KOPT-K1 (cell line): ENCODE results near the gene CAMK1D.

Source experiments
- H3K27ac ChIP-seq: fragments of 200-600 bp; sonication (generic); 2 replicates; pipeline ENCODE4 v1.5.1; 2016; ENCODE audit warnings: antibody characterized with exemption, mild to moderate bottlenecking, low read depth, low read length; ENCODE audit not compliant: poor library complexity, severe bottlenecking
- H3K36me3 ChIP-seq: fragments of 200-600 bp; sonication (generic); 2 replicates; pipeline ENCODE4 v1.5.1; 2017; ENCODE audit warnings: antibody characterized with exemption, mild to moderate bottlenecking, low read length, moderate library complexity; ENCODE audit not compliant: insufficient read depth
- H3K9me3 ChIP-seq: fragments of 200-600 bp; sonication (generic); 2 replicates; pipeline ENCODE4 v1.5.1; 2017; ENCODE audit warnings: antibody characterized with exemption, low read length, mild to moderate bottlenecking; ENCODE audit not compliant: insufficient read depth, poor library complexity, severe bottlenecking

Gene CAMK1D

DNA sequence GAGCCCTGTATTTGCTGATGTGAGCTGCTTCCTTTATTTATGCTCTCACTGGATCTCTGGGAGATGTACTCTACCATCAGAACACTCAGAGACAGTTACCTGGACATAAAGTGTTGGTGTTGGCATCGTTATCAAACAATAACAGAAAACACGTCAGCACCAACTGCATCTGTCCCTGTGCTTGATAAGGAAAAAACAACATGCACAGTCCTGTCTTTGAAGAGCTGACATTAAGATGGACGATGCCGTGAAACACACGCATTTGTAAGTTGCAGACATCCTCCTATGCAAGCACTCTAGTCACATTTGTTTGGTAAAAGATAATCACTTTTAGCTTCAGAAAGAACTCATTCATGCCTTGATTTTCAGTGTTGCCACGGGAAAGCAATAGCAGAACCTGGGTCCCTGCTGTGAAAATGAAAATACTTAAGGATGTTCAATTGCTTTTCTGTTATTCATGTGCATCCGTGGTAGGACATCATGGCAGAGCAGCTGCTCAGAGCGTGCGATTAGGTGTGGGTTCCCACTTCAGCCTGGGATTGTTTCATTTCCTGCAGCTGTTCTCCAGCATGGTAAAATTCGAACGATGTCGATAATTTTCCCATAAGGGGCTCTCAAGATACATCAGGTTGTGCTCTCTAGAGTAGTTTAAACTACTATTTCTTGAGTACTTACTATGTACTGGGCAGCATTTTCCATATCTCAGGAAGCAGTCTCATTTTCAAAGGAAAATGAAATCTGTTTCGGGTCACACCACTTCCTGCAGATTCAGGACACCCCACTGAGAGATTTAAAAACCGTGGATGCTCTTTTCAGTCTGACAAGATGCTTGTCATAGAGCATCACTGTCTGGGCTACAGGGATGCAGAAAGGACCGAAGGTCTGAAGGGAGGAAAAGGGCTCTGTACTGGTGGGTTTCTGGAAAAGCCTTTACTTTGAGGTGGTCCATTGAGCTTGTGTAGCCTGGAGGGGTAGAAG is 248.7 kb downstream of the CAMK1D start:
- Histone ChIP-seq H3K36me3 (no peaks in the 10 kb centered on the region), H3K27ac (peak overlapping the region; percentile 81)

DNA sequence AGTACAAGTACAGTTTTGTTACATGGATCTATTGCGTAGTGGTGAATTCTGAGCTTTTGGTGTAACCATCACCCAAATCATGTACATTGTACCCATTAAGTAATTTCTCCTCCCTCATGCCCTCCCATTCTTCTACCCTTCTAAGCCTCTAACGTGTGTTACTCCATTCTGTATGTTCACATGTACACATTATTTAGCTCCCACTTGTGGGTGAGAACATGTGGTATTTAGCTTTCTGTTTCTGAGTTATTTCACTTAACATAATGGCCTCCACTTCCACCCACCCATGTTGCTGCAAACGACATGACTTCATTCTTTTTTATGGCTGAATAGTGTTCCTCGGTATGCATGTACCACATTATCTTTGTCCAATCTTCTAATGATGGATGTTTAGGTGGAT is 251.3 kb downstream of the CAMK1D start:
- peaks cover 8% of the 10 kb centered on the region for H3K9me3 ChIP-seq
- H3K27ac ChIP-seq: no peak overlapping the region
- no peaks in the 10 kb centered on the region for H3K36me3 ChIP-seq

More for the DNA sequence above, 248.7 kb downstream of the CAMK1D start:
- H3K9me3 ChIP-seq: peaks cover 13% of the 10 kb centered on the region

DNA sequence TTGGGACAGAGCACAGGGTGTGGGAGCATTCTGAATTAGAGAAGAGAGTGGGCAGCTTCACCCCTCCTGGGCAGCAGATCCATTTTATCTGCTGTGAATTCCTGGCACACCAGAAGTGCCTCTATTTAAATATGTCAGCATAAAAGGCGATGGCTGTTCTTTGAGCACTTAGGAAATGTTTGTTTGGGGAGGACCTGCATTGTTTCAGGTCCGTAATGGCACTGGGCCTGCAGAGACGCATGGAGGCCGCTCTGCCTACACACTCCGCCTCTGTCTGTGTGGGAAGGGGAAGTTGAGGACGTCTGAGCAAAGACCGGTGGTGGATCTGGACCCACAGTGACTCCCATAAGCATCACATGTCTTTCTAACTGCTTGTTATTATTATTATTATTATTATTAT is 253.2 kb downstream of the CAMK1D start:
- peak overlapping the region; percentile 29 for H3K27ac ChIP-seq
- H3K36me3 ChIP-seq: no peaks in the 10 kb centered on the region
- H3K9me3 ChIP-seq: no peaks in the 10 kb centered on the region

DNA sequence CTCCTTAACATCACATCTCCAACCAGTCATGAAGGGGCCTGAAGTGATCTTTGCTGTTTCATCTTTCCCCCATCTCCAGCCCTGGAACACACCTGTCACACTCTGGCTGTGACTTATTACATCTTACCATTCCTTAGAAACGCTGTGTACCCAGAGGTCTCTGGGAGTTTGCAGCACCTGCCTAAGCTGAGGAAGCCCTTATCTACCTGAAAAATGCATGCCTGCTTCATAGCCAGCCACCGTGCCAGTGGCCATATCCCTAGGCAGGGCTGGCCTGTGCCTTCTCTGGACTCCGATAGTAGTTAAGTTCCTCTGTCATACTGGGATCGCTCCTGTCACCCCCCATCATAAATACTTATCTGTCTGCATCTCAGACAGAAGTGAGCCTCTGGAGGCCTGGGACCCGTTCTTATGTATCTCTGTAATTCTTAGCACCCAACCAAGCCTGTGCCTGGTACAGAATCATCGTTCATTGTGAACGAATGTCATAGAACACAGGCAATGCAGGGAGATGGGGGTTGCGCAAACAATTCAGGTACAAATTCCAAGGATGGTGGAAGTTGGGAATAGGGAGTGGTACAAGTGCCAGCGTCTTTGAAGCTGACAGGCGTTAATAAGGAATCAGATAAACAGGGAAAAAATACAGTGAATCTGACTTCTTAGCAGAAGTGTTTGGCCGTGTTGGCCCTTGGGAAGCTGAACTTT is 254.6 kb downstream of the CAMK1D start:
- Histone ChIP-seq H3K36me3 (no peaks in the 10 kb centered on the region), H3K9me3 (no peaks in the 10 kb centered on the region), H3K27ac (peak overlapping the region; percentile 99)

DNA sequence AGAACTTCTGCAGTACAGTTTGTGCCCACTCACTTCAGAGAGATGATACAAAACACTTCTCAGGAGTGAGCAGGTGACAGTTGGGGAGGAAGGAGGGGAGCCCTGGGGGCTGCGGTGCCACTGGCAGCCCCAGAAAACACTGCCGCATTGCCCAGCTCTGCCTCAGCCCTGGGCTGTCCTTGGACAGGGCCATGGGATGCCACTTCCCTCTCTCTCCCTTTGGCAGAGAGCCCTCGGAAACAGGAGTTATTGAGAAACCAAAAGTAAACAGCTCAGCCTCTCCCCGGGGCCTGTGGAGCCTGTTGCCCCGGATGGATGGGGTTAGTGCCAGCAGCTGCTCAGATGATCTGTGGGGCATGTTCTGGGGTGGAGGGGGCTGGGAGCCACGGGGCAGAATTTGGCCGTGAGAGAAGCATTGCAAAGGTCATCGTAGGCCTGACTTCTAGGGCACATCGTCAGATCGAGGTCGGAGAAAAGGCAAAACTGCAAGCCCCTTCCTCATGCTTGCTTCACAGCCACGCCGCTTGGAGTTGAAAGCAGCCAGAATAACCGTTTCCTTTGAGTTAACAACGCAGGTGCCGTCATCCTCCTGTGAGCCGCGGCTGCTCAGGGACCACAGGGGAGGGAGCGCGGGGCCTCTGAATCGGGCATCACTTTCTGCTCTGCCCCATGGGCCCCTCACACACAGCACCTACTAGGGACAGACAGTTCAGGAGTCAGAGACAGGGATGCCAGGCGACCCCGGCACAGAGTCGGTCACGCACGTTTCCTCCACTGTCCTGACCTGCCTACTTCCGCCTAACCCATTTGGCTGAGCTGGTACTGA is 256.4 kb downstream of the CAMK1D start:
- H3K36me3 ChIP-seq: no peaks in the 10 kb centered on the region
- H3K27ac ChIP-seq: peak overlapping the region; percentile 99
- no peaks in the 10 kb centered on the region for H3K9me3 ChIP-seq

DNA sequence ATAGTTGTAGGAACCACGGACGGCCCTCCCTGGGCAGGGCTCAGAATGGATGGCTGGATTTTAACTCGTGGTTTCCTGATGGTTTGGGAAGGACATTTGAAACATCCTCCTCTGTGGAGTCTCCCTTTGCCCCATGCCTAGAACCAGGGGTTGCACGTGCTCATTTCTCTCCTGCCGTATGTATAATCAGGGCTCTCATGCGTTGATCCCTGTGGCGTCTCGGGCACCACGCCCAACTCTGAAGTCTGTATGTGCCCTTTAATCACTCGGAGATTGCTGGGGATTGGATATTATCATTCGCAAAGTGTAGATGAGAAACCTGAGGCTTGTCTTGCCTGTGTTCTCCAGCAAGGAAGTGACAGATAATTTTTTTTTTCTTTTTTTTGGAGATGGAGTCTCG is 257.1 kb downstream of the CAMK1D start:
- no peaks in the 10 kb centered on the region for H3K36me3 ChIP-seq
- H3K27ac ChIP-seq: peak overlapping the region; percentile 99
- no peaks in the 10 kb centered on the region for H3K9me3 ChIP-seq

DNA sequence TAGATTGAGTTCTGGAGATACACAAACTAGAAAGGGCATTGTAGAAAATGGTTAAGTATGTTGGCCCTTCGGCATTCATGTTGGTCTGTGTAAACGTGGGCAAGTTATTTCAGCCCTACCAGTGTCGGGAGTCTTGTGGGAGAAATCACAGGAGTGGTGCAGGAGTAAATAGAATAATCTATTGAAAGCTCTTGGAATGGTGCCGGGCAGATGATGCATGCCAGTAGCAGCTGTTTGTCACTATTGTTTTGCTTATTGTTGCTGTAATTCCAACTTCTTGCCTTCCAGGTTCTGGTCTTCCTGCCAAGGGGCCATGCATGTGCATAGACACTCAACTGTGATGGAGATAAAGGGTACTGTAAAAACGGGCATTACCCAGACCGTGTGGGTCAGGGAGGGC is 259.4 kb downstream of the CAMK1D start:
- Histone ChIP-seq H3K9me3 (no peaks in the 10 kb centered on the region), H3K36me3 (no peaks in the 10 kb centered on the region), H3K27ac (peak overlapping the region; percentile 12)

DNA sequence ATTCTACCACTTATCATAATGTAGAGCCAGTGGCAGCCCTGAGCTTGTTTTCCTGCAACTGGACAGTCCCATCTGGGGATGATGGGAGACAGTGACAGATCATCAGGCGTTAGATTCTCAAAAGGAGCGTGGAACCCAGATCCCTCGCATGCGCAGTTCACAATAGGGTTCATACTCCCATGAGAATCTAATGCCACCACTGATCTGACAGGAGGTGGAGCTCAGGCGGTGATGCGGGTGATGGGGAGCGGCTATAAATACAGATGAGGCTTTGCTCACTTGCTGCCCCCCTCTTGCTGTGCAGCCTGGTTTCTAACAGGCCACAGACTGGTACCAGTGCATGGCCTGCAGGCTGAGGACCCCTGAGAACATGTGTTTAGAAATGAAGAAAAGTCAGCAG is 260.1 kb downstream of the CAMK1D start:
- no peaks in the 10 kb centered on the region for H3K36me3 ChIP-seq
- no peaks in the 10 kb centered on the region for H3K9me3 ChIP-seq
- peak overlapping the region; percentile 41 for H3K27ac ChIP-seq

DNA sequence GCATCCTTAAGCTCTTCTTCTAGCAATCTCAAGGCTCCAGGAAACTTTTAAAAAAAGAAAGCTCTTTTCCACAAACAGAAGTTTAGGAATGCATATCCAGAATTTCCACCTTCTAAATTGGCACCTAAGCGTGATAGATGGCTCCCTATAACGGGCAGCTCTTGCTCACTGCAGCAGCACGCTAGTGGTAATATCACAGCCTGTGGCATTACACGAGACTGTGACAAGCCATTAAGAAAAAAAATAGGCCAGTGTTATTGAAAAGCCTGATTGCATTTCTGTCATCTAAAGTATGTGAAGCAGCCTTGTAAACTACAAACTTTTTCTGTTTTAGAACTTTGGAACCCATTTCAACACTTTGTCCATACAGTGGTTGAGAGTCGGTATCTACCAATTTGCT is 263.8 kb downstream of the CAMK1D start:
- Histone ChIP-seq H3K36me3 (no peaks in the 10 kb centered on the region), H3K27ac (no peak overlapping the region), H3K9me3 (no peaks in the 10 kb centered on the region)

DNA sequence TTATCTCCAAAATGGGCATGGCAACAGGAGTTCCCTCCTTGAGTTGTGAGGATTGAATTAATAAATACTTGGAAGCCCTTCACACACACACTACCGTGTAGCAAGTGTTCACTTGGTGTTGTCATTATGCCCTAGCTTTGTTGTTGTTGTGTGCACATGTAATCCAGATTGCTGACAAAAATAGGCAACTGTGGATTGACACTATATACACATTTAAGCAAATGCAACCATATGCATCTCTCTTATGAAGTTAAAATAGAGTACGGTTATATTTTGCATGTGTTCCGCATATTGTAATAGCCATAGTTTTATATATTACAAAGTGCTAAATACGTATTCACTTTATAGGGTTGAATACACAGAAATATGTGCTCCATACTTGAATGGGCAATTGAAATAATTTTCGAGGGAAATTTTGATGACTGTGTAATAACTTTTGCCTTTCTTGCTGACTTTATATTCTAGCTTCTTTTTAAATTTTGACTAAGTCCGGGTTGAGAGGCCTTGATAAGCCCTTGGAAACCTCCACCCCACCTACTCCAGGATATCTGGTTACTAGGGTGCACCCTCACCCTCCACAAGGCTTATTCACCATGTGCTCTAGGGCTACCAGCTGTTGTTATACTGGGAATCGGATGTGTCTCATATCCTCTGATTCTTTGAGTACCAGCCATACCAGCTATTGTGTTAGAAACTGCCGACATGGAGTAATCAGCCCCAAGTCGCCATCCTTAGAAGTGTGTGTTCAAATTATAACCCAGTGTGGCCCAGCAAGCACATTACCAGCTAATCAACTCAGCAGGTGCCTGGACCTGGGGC is 265.0 kb downstream of the CAMK1D start:
- Histone ChIP-seq H3K9me3 (no peaks in the 10 kb centered on the region), H3K27ac (no peak overlapping the region), H3K36me3 (no peaks in the 10 kb centered on the region)

DNA sequence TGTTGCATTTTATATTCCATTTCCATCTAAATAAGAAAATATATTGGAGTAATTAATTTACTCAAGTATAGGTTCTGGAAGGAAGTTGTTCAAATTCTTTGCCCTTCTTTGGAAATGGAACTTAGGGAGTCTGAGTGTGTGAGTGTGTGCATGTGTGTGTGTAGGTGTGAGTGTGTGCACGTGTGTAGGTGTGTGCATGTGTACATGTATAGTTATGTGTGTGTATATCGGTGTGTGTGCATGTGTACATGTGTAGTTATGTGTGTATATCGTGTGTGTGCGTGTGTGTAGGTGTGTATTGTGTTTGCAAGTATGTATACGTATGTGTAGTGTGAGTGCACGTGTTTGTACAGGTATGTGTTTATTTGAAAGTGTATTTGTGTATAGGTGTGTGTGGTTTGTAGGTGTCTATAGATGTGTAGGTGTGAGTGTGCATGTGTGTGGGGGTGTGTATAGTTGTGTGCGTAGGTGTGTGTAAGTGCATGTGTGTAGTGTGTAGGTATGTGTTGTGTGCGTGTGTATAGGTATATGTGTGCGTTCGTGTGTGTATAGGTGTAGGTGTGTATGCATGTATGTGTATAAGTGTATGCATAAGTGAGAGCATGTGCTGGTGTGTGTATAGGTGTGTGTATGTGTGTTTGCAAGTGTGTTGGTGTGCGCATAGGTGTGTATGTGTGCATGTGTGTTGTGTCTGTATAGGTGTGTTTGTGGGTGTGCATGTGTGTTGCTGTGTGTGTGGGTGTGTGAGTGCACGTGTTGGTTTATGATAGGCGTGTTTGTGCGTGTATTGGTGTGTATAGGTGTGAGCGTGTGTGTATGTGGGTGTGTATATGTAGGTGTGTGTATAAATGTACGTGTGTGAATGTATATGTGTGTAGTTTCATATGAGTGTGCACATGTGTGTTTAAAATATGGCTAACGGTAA is 266.2 kb downstream of the CAMK1D start:
- Histone ChIP-seq H3K9me3 (no peaks in the 10 kb centered on the region), H3K36me3 (no peaks in the 10 kb centered on the region), H3K27ac (no peak overlapping the region)

DNA sequence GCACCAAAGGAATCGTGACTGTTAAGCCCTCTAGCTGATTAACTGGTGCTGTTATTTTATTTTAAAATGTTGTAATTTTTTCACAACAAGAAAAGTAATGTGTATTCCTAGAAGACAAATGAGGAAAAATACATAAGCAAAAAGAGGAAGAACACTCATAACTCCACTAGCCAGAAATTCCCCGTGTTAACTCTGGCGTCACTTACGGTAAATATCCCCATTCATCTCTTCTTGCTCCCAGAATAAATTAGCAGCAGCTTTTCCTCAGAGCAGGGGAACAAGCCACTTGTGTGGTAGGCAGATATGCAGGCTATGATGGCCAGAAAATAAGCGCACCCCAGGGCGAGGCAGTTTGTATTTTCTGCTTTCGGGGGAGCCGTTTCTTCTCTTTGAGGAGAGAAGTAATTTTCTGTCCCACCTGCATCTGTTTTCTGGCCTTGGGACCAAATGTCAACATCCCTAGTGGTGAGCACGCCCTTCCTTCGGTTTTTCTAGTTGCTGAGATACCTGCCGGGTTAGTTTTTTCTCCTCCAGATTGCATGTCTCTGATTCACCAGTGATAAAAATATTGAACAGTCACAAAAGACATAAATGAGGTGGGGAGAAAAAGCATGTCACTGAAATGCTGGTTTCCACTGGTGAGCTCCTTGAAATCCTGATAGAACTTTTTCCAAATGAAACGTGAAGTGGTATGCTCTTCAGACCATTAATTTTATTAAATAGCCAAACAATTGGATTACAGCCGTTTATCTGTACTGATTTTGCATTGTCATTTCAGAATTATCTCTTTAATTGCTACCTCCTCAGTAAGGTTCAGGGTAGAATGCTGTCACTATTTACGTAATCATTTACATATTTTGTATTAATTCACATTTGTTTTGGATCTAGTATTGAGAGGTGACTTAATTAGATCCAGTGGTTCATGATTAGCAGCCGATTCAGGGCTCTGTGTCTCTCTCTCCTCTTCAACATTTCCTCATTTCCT is 268.1 kb downstream of the CAMK1D start:
- H3K27ac ChIP-seq: no peak overlapping the region
- no peaks in the 10 kb centered on the region for H3K9me3 ChIP-seq
- no peaks in the 10 kb centered on the region for H3K36me3 ChIP-seq
